KG1 (cell line): Measurements from ENCODE around the gene ZNF280A.
"Not testable (repeated sequence)": the region's sequence is repeated elsewhere in the genome, so short reads cannot be mapped to it uniquely, and the experiment has no call there.

Experiments
- DNase-seq: peaks from one replicate; lab custom pipeline; 2025; lab: John Stamatoyannopoulos, UW

Gene ZNF280A

DNA sequence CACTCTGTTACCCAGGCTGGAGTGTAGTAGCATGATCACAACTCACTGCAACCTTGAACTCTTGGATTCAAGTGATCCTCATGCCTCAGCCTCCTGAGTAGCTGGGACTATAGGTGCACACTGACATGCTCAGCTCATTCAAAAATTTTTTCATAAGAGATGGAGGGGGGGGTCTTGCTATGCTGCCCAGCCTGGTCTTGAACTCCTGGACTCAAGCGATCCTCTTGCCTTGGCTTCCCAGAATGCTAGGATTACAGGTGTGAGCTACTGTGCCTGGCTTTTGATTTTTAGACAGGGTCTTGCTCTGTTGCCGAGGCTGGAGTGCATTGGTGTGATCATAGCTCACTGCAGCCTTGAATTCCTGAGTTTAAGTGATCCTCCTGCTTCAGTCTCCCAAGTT, 25.0 kb upstream of the ZNF280A start:
- DNase-seq: no peak

DNA sequence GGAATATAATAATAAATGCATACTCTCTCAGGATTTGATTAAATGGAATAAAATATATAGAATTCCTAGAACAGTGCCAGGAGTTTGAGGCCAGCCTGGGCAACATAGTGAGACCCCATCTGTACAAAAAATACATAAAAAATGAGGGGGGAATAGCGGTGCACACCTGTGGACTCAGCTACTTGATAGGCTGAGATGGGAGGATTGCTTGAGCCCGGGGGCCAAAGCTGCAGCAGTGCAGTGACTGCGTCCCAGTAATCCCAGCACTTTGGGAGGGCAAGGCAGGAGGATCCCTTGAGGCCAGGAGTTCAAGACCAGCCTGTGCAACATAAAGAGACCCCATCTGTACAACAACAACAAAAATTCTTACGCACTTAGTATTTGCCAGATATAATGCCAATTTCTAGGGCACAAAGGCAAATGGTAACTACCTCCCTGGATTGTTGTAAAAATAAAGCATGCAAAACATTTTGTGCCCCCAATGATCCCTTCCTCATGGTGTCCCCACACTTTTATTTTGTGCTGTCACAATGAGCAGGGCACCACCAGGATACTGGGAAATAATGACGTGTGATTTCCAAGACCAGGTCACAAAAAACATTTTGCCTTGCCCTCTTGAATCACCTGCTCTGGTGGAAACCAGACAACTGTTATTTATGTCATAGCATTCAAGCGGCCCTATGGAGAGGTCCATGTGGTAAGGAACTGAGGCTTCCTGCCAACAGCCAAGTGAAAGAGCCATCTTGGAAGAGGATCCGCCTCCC, 18.3 kb upstream of the ZNF280A start:
- DNase-seq: no peak

GRCh38 chr22:22536916-22537315, 16.8 kb upstream of the ZNF280A start:
- DNase-seq: no peak

DNA sequence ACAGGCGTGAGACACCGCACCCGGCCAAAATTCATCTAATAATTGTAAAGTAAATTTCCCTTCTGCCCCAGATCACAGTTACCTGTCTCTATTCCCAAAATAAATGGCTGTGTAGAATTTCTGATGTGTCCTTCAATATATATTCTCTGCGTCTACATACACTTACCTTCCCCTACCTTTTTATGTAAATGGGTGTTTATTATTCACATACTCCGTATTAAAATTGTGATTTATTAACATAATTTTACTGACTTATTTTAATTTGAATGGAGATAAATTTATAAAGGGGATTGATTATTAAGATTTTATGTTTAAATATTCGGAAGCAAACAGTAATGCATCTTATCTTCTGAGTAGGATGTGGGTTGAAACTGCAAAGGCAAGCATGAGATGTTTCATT, 16.4 kb upstream of the ZNF280A start:
- no peak for DNase-seq

GRCh38 chr22:22535662-22536061, 15.6 kb upstream of the ZNF280A start:
- DNase-seq: no peak

- no peak for DNase-seq
These were observed 14.7 kb upstream of the ZNF280A start for GRCh38 chr22:22534604-22535415.

GRCh38 chr22:22533863-22534262, 13.8 kb upstream of the ZNF280A start:
- DNase-seq: no peak

GRCh38 chr22:22533417-22533816, 13.3 kb upstream of the ZNF280A start:
- DNase-seq: no peak

- DNase-seq: not testable (repeated sequence)
These were observed 12.5 kb upstream of the ZNF280A start for GRCh38 chr22:22532547-22533071.

DNA sequence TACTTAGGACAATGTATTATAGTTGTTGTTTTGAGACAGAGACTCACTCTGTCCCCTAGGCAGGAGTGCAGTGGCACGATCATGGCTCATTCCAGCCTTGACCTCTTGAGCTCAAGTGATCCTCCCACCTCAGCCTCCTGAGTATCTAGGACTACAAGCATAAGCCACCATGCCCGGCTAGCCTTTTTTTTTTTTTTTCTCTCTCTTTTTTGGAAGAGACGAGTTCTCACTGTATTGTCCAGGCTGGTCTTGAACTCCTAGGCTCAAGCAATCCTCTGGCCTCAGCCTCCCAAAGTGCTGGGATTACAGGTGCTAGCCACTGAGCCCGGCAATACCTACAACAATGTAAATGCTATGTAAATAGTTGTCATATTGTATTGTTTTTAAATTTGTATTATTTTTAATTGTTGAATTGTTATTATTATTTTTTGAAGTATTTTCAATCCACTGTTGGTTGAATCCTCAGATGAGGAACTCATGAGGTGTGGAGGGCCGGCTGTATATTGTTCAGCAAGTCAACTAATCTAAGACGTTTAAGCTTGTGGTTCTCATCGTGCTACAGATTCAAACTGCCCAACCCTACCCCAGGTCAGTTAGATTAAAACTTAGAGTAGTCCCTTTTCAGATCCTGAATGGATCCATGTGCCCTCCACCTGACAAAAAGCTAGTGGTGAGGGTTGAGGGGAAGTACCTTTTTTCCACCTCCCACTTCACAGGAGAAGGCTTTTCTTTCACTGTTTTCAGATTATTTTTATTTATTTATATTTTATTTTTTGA, 11.9 kb upstream of the ZNF280A start:
- DNase-seq: no peak

DNA sequence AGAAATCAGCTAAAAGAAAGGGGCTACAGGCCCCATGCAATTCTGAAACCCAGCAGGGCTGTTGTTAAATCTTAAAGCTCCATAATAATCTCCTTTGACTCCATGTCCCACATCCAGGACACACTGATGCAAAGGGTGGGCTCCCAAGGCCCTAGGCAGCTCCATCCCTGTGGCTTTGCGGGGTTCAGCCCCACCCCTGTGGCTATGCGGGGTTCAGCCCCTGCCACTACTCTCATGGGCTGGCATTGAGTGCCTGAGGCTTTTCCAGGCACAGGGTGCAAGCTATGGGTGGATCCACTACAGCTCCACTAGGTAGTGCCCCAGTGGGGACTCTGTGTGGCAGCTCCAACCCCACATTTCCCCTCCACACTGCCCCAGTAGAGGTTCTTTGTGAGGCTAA, 8.7 kb upstream of the ZNF280A start:
- DNase-seq: no peak

DNA sequence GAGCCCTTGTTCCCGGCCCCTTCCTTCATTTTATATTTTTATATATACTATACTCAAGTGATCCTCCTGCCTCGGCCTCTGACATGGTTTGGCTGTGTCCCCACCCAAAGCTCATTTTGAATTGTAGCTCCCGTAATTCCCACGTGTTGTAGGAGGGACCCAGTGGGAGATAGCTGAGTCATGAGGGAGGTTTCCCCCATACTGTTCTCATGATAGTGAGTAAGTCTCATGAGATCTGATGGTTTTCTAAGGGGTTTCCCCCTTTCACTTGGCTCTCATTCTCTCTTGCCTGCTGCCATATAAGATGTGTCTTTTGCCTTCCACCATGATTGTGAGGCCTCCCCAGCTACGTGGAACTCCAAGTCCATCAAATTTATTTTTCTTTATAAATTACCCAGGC, 7.2 kb upstream of the ZNF280A start:
- DNase-seq: no peak

- no peak for DNase-seq
These were observed 6.2 kb upstream of the ZNF280A start for GRCh38 chr22:22526125-22526912.

DNA sequence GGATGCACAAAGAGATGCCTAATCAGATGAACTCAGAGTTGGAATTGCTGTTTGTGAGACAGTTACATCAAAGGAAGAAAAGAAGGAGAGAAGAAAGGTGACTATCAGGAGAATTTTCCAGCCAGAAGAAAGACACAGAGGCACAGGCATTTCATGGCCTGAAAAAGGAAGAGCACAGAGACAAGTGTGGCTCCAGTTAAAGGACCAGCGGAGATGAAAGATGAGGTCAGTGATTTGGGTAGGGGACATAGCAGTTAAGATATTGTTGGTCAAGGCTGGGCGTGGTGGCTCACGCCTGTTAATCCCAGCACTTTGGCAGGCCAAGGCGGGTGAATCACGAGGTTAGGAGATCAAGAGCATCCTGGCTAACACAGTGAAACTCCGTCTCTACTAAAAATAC, 3.4 kb upstream of the ZNF280A start:
- no peak for DNase-seq

DNA sequence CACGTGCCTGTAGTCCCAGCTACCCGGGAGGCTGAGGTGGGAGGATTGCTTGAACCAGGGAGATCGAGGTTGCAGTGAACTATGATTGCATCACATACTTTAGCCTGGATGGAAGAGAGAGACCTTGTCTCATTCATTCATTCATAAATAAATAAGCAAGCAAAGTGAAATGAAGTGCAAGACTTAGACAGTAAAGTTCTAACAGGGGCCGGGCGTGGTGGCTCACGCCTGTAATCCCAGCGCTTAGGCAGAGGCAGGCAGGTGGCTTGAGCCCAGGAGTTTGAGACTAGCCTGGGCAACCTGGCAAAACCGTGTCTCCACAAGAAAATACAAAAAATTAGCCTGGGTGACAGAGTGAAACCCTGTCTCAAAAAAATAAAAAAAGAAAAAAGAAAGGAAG, 1.6 kb upstream of the ZNF280A start:
- DNase-seq: no peak

DNA sequence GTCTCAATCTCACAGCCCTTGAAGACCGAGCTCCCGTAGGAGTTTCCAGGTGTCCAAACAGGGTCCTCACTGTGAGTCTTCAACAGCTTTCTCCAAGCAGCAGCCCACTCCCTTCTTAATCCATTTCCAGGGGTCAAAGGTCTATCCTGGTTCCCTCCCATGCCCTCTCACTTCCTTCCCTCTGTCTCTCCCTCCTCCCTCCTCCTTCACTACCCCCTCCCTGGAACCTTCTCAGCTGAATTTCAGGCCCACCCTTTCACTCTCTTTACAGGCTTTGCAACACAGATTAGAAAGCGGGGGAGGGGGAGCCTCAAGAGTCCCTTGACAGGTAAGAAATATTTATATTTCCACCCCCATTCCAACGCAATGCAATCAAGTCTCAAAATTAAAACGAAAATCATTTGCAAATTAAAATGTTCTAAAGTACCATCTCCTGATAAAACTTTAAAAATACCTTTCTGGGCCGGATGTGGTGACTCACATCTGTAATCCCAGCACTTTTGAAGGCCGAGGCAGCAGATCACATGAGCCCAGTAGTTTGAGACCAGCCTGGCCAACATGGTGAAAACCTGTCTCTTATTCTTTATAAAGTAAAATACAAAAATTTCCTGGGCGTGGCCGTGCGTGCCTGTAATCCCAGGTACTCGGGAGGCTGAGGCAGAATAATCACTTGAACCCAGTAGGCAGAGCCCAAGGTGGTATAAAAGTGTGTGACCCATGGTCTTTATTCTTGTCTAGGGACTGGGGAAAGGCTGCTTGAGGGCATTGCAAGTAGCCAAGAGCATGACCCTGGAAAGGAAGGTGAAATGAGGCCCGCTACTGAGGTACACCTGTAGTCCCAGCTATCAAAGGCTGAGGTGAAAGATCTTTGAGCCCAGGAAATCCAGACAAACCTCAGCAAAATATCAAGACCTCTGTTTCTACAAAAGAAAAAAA, 865 bp upstream of the ZNF280A start:
- no peak for DNase-seq

- no peak for DNase-seq
These were observed 479 bp downstream of the ZNF280A start for GRCh38 chr22:22519591-22519990.

GRCh38 chr22:22516992-22517391, 3.1 kb downstream of the ZNF280A start:
- DNase-seq: no peak

DNA sequence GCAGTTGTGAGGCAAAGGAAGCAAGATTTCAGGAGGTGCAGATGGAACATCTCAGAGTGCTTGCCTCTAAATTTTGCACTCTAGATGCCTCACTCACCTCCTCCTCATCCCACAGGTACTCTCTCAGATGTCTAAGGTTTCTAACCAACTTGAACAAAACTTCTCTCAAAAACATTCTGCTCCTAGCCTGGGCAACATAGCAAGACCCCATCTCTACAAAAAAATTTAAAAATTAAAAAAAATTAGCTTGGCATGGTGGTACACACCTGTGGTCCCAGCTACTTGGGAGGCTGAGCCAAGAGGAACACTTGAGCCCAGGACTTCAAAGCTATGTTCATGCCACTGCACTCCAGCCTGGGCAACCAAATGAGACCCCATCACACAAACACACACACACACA, 4.2 kb downstream of the ZNF280A start:
- DNase-seq: no peak

DNA sequence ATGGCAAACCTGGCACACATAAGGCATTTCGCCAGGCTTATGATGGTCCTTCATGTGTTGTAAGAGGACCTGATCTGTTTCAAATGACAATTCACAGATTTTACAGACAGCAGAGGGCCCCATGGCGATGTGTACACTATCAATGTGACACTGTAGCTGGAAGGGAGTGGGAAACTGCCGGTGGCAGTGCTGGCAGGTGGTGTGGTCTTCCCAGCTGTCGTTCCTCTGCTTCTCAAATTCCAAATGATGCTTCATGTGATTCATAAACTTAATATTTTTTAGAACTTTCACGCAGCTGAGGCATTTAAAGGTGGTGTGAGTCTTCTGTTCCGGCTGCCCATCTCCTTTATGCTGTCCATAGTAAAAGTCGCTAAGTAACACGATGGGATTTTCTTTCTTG, 5.6 kb downstream of the ZNF280A start:
- DNase-seq: not testable (repeated sequence)

DNA sequence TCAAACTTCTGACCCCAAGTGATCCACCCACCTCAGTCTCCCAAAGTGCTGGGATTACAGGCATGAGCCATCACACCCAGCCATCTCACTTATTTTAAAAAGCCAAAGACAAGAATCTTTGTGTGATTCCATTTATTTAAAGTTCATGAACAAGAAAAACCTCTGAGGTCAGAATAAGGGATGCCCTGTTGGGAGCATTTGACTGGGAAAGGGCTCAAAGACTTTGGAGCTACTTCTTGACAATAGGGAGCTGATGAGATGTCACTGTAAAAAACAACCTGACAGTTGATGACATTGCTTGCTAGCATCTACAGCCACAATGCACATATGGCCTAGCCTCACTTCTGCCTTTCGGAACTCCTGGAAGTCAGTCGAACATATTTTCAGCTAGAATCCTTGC, 6.5 kb downstream of the ZNF280A start:
- no peak for DNase-seq
